CD4-positive, alpha-beta T cell treated with Interleukin-15 for 1 hour (primary cell): ENCODE measurements around the gene ARHGAP10.

Source experiments
- DNase-seq: peaks from one replicate; pipeline ENCODE4 v3.0.0-alpha.2; 2020

Gene ARHGAP10, protein sequence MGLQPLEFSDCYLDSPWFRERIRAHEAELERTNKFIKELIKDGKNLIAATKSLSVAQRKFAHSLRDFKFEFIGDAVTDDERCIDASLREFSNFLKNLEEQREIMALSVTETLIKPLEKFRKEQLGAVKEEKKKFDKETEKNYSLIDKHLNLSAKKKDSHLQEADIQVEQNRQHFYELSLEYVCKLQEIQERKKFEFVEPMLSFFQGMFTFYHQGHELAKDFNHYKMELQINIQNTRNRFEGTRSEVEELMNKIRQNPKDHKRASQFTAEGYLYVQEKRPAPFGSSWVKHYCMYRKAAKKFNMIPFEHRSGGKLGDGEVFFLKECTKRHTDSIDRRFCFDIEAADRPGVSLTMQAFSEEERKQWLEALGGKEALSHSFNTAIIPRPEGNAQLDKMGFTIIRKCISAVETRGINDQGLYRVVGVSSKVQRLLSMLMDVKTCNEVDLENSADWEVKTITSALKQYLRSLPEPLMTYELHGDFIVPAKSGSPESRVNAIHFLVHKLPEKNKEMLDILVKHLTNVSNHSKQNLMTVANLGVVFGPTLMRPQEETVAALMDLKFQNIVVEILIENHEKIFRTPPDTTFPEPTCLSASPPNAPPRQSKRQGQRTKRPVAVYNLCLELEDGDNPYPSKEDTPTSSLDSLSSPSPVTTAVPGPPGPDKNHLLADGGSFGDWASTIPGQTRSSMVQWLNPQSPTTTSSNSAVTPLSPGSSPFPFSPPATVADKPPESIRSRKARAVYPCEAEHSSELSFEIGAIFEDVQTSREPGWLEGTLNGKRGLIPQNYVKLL

DNA sequence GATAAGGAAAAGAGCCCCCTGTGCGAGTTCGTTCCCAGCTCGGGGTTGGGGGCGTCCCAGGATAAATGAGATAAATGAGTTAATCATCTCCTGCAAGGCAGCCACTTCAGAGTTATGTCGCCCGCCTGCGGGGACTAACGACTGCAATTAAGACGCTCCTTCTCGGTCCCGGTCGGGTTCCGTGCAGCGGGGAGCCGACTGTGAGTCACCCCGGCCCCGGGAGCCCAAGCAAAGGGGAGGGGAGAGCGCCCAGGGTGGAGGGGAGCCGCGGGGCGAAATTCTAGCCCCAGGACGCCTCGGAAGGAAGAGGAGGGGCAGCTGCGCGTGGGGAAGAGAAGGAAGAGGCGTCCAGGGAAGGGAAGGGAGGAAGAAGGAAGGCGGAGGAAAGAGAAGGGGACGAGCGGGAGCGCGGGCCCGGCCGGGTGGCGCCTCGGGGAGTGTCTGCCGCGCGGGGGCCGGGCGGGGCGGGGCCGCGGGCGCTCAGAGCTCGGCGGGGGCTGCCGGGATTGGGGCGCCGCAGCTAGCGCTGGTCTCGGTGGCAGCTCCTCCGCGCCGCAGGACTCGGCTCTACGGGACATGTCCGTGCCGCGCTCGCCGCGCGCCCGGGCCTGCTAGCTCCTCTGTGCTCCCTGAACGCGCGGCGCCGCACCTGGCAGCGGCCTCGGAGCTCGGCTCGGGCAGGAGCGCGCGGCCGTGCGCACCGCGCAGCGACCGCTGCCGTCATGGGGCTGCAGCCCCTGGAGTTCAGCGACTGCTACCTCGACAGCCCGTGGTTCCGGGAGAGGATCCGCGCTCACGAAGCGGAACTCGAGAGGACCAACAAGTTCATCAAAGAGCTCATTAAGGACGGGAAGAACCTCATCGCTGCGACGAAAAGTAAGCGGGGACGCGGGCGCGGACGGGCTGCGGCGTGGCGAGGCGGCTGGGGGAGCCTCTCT, at the start of gene ARHGAP10:
ARHGAP10 (plus strand) TSS at position 509 of the 938 bp plus-strand sequence; CDS start at position 723, 214 bp downstream.
- peak; percentile 64 for DNase-seq

DNA sequence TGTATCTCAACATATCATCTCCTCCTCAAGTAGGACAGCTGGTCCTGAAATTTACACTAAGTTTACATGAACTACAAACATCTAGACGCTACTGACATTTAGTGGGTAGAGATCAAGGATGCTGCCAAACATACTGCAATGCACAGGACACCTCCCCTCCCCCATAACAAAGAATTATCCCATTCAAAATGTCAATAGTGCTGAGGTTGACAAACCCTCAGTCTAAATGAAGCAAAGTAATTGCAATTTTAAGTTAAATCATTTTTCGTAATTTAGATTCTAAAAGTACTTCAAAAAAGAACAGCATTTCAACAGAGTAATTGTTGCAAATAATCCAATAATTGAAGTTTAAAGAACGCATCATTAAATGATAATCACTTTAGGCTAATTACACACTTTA, 49.1 kb upstream of the ARHGAP10 start:
- no peak for DNase-seq

DNA sequence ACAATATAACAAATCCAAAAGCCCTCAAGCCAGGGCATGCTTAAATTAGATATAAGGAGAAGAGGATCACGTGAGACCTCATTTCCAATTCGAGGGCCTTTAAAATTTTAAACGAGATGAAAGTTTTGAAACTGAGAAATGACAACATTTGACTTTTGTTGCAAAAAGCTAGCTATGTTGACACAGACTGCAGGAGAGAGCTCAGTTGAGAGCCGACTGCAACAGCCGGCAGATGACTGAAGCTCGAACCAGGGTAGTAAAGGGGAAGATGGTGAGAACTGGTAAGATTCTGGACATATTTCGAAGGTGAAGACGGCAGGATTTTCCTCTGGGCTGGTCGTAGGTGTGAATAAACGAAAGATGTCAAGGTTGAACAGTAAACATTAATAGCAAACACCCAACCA, 48.7 kb upstream of the ARHGAP10 start:
- DNase-seq = no peak

DNA sequence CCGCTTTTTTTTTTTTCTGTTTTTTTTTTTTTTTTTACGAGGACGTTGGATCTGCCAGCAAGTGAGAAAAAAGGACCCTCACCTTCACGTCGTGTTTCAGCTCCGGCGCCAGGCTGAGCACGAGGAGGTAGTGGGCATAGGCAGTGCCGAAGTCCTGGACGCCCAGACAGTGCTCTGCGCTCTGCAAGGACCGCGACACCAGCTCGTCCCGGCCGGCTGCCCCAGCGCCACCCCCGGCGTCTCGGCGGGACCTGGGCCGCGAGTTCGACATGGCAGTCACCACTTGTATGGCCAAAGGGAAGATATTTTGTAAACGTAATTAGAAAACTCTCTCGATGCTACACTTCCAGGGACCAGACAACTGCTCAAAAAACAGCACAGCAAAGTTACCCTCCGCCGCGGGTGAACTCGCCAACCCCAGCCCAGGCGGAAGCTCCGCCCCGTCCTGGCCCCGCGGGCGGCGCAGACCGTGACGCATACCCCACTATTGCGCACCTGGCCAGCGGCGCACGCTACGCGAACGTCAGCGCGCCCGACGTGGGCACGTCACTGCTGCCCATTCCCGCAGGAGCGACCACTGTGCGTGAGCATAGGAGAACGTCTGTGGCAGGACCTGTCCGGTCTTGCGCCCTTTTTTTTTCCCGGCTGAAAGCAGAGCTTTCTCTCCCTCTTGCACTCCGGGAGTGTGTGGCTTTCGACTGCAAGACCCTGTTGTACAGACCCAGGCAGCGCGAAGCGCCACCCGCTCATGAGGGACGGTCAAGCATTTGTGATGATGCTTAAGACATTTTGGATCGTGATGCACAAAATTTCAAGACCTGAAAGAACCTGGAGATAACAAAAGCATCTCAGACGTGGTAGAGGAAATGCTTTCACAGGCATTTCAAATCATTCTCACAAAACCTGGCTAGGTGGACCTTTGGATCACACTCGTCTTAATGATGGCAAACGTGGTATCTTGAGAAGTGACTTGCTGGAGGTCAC, 47.9 kb upstream of the ARHGAP10 start, which contains the start of gene PRMT9:
PRMT9 (minus strand) TSS at position 447 of the 984 bp plus-strand sequence; CDS start at position 271, 176 bp downstream.
- peak; percentile 86 for DNase-seq

DNA sequence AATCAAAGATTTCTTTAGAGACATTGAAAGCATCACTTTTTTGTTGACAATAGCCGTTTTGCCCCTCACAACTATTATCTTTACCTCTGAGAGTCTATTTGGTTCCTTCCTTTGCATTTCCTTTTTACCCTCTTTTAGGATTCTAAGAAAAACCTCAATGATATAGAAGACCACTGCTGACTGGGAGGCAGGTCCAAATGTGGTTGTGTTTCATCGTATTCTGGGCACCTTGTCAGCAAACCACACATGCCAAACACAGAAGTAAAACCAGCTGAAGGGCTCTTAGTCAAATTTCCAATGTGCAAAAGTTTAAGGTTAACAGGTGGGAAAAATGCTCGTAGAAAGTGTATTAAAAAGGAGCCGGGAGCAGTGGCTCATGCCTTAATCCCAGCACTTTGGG, 42.8 kb upstream of the ARHGAP10 start:
- DNase-seq = no peak

DNA sequence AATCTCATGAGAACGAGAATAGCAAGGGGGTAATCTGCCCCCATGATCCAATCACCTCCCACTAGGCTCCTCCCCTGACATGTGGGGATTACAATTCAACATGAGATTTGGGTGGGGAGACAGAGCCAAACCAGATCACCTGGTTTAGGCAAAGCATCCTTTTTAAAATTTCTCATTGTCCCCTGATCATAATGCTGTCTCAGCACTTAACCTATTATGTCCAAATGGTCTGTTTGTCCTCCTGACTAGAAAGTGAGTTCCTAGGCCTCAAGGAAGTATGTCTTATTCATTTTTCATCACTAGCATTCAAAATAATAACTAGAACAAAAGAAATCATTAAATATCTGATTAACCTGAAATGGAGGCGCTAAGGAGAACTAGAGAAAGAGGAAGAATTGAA, 40.1 kb upstream of the ARHGAP10 start:
- no peak for DNase-seq

DNA sequence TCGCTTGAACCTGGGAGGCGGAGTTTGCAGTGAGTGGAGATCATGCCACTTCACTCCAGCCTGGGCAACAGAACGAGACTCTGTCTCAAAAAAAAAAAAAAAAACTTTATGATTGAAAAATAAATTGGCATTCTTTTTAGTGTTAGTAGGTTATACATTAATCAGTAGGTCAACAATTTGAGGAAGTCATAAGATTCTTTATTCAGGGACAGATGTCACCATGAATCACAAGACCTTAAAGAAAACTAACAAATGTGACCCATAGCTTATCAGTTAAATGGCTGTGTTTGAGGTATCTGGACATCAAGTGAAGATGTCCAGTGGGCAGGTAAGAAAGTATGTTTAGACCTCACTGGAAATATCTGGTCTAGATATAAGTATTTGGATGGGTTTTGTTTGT, 38.7 kb upstream of the ARHGAP10 start:
- no peak for DNase-seq

DNA sequence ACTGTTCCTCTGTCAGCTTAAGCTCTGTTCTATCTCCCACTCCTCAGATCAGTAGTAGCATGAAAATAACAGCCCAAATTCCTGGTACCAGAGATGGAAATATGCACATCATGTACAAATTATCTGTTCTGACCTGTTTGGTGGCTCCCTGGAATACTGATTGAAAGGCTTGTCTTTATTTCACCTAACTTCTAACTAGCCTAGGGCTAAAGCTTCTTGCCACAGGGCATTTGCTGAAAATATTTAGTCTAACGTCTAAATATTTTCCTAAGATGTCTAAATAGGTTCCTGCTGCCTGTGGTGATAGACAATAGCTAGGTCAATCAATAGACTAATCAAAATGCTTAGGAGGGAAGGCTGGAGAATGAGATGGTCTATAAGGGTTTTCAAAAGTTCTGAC, 35.0 kb upstream of the ARHGAP10 start:
- no peak for DNase-seq

DNA sequence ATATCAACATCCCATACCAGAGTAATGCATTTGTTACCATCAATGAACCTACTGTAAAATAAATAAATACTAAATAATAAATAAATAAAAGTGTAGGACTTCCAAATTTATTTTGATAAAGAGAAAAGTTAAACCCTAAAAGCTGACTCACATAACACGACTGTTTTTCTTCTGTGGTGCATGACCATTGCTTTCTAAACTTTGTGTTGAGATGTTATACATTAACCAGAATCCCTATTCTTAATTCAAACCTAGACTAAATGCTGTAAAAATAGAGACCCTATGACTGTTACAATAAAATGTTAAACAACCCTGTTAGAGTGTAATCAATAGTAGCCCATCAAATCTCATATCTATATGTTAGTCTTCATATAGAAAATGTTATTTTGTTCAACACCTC, 27.0 kb upstream of the ARHGAP10 start:
- DNase-seq = no peak

DNA sequence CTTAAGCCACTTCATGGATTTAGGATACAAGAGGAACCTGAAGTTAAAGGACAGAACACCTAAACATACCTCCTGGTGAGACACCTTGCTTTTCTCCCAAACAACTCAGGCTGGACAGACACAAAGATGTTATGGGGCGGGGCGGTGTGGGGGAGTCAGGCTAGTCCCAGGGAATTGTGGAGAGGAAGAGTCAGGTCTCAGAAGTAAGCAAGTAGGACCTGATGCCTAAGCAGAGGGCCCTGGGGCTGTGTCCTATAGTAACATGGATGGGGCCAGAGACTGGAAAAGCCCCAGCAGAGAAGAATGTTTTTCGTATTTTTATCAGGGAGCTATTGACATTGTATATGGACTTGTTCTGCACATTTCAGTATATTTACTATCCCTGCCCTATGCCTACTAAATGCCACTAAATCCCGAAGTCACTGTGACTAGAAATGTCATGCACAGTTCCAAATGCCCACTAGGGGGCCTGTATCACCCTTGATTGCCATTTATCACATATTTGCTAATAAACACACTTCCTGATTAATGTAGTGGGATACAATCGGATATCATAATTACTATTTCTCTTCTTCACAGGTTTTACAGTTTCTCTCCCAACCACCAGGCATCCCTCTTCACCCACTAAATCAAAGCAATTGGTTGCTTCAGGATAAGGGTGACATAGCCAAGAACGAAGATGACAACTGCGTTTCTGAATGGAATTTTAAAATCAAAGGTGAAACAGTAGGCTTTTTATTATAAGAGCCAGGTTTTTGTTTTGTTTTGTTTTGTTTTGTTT, 23.8 kb upstream of the ARHGAP10 start:
- peak; percentile 53 for DNase-seq

DNA sequence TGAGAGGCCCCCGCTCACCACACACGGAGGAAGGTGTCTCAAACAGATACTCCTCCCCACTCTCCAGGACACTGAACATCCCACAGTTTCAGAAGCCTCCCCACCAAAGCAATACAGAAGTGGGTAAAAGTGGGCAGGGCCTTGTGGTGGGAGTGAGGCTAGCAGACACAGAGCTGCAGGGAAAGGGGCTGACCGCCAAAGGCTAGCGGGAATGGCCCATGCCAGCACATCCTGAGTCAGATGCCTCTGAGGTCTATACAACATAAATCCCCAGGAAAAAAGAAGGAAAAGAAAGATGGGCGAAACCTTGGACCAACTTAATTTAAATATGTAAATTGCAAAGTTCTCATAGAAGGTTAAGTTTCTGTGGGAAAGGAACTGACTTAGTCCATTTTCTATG, 21.9 kb upstream of the ARHGAP10 start:
- no peak for DNase-seq

DNA sequence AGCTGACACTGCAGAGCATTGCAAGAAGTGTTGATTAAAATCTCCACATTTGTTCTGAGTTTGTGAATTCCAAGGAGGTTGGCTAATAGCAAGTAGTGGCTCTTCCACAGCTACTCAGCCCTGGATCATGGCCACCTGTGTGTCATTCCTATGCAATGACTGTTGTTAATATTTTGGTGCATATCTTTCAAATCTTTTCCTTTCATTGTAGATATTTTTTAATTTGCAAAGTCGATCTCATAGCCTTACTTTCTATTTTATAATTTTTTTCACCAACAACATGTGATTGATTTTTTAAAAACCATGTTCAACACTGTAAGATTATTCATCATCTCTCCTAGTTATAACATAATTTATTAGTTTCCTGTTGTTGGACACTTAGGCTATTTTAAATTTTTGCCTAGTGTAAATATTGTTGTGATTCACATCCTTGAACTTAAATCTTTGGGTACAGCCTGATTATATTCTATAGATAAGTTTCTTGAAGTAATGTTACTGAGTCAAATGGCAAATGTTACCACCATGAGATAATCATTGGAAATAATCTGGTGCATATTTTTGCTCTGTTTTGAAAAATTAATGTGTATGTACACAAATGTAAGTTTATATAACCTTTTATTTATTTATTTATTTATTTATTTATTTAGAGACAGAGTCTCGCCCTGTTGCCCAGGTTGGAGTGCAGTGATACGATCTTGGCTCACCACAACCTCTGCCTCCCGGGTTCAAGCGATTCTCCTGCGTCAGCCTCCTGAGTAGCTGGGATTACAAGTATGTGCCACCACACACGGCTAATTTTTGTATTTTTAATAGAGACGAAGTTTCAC, 17.1 kb upstream of the ARHGAP10 start:
- DNase-seq = no peak

DNA sequence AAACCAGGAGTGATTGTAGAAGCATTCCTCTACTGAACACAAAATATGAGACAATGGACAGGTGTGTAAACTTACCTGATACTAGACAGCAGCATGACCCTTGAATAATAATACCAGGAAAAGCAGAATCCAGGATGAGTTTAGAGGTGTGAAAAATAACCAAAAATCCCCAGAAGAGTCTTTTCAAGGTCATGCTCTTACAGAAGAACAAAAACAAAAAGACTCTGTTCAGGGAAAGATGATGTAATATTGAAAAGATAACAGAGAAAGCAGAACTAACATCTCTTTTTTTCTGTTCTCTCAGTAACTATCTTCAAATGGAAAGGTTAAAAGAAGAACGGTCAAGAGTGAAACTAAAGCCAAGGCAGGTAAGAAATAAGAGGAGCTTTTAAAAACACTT, 14.0 kb upstream of the ARHGAP10 start:
- DNase-seq = no peak

DNA sequence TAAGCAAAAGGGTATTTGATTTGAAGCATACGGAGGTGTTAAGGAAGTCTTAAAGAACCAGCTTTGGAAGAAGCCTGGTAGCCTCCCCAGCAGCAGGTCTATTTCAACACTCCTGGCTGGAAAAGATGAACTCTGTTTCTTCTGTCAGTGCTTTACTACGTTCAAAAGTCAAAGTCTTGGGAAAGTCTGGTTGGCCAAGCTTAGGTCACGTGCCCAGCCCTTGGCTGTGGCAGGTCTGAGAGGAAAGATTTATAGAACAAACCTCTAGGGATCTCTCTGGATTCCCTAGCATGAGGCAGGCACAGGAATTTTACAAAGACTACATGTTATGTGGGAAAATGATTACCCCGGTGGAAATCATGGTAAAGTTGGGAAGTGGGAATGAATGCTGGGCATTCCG, 8.6 kb upstream of the ARHGAP10 start:
- DNase-seq = no peak

DNA sequence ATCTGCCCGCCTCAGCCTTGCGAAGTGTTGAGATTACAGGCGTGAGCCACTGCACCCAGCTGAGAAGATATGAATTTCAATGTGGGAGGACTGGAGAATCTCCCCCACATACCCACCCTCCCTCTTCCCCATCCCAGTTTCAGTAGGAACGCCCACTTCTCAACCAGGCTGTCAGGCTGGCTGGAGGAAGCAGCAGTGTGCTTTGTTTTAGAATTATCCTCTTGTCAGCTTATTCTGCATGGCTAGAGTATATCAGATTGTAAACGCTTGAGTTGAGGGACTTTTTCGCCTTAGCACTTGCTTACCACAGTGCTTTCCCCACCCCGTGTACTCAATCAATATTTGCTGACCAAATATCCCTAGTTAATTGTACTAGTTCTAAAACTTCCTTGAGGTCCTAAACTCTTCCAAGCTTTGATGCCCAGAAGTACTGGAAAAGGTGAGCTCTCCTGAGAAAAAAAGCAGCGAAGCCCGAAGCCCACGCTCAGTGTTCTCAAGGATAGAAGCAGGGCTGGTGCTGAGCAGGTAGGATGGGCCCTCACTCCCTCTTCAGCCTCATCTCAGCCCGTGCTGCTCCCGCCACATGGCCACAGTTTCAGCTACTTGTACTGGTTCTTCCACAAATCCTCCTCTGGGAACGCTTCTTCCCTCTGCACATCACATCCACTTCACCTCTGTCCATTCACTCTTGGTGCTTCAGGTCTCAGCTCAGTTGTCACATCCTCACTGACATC, 7.3 kb upstream of the ARHGAP10 start:
- no peak for DNase-seq

DNA sequence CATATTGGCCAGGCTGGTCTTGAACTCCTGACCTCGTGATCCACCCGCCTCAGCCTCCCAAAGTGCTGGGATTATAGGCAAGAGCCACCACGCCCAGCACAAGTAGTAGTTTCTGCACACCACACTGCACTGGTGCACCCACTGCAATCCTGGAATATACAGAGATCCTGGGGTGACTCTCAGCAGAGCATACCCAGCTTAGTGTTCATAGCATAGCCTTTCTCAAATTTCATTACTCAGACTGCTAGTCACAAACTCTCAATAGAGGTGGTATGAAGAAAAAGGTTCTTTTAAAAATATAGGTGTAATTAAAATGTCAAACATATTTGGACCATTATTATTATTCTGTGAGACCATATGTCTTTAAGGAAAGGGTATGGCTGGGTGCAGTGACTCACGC, 6.2 kb upstream of the ARHGAP10 start:
- DNase-seq = no peak

DNA sequence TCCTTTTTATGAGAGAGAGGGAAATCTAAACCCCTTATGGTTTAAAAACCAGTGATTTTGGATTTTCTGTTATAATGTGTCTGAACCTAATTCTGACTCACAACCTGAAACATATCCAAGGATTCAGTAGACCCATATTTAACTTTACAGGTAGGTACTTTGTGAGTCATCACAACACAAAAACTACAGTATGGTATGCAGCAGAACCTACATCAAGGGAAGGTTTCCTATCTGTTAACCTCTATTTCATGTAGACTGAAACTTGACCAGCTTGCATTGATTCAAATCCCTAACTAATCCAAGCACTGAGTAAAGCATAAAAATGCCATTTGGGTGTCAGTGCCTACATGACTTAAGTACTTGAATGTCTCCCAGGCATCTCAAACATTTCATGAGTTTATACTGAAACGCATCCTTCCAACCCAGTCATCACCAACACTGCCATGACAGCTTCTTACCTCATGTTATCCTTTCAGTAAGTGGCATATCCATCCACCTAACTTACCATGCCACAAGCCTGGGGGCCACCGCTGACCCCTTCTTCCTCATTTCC, 4.3 kb upstream of the ARHGAP10 start:
- DNase-seq = no peak

DNA sequence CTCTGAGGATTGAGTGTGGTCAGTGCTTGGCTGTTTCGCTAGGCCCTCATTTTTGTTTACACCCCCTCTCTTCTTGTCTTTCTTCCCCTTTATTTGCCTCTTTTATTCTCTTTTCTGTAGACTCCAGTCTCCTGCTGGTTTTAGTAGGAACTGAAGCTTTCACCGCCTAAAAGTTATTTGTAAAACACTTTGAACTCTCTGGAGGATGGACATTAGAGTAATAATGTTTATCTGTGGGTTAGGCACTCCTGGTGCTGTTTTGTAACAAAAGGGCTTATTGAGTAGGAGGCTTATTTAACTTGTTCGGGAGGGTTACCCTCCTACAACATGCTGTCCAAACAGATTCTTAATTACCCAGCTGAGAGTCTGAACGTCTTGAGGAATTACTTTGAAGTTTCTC, 1.6 kb upstream of the ARHGAP10 start:
- no peak for DNase-seq
